ENCODE measurements around the gene RGS3.

RGS3 gene

GRCh38 chr9:113619491-113620376 lies 156.2 kb downstream of the RGS3 start:
- no peak for DNase-seq (ENCODE audit: low spot score)

GRCh38 chr9:113620377-113621161 lies 157.0 kb downstream of the RGS3 start:
- no peak for DNase-seq (ENCODE audit: low spot score)

GRCh38 chr9:113621309-113621791 lies 157.8 kb downstream of the RGS3 start:
- no peak for DNase-seq (ENCODE audit: low spot score)

DNA sequence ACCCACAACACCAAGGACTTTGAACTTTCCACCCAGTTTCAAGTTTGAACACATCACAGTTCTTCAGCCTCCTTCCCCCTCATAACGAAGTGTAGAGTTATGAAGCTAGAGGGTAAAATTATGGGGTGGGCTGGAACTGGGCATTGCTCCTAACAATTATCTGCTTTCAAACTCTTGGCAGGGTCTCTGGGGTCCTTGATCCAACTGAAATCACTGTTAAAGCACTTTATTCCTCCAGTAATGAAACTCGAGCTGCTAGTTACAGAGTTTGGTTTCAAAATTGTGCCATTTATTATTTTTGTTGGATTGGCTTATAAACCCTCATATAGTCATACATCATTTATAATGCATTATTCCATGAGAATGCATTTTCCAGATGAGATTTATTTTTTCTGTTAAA lies 158.5 kb downstream of the RGS3 start:
- no peak for DNase-seq (ENCODE audit: low spot score)

DNA sequence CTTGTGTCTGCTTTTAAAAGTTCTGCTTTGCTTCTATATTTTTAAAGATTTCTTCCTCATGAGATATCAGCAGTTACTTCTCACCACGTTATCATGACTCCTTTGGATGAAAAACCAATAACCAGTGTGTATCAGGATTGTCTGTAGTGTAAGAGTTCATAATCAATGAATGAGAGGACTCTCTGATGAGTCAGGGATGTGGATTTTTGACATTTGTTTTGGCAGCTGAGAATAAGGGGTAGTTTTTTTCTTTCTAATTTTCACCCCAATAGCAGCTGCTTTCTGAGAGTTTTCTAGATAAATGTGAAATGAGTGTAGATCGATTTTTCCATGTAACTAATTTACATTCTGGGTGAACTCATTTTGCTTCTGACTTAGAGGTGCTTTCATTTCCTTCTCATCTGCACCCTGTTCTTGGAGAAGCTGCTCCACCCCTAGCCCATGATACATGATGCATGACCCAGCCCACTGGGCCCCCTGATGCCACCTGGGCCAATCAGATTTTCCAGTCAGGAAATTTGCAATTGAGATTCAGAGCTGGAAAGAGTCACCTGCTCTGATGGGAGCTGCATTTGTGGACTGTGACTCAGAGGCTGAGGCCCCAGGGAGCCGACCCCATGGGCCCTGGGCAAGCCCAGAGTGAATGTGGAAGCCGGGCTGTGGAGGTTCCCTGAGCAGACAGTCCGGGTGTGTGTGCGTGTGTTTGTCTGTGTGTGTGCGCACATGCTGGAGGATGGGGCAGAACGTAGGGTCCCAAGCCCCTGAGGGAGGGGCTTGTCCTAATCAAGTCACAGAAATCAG lies 159.3 kb downstream of the RGS3 start:
- DNase-seq (ENCODE audit: low spot score): peak; percentile 78

DNA sequence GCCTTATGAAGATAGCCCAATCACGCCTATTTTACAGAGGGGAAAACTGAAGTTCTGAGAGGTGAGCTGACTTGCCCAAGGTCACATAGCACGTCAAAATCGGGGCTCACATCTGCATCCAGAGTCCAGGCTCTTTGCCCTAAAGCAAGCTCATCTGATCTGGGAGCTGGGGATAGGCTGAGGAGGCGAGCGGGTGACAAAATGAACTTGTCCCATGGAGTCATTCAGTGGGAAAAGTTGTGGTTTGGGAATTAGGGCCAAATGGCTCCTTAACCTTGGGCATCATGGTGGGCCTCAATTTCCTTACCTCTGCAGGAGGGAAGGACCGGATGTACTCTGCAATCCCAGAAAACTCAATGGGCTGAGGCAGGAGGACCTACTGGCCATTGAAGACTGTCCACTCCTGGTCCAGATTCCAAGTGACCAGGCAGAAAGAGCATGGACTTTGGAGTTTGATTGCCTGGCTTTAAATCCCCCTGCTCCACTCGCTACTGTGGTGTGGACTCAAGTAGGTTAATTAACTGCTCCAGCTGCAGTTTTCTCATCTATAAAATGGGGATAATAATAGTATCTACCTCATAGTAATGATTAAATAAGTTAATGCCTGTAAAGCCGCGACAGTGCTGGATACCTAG lies 160.4 kb downstream of the RGS3 start:
- DNase-seq (ENCODE audit: low spot score): no peak

DNA sequence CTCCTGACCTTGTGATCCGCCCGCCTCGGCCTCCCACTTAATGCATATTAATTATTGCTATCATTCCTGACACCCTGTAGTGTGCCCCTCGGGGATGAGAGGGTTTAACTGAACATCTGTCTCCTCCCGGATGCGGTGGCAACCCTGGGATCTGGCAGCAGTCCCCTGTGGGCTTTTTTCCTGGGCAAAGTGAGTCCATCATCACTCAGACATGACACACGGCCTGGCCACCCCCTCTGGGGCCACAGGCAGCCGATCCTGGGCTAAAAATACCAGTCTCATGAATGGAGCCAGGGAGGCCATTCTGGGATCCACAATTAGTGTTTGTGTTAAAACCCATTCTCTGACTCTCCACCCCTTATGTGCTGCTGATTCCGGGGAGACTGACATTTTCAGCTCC lies 161.2 kb downstream of the RGS3 start:
- DNase-seq (ENCODE audit: low spot score): no peak

- DNase-seq (ENCODE audit: low spot score): no peak
These were observed 162.0 kb downstream of the RGS3 start for GRCh38 chr9:113625486-113625885.

DNA sequence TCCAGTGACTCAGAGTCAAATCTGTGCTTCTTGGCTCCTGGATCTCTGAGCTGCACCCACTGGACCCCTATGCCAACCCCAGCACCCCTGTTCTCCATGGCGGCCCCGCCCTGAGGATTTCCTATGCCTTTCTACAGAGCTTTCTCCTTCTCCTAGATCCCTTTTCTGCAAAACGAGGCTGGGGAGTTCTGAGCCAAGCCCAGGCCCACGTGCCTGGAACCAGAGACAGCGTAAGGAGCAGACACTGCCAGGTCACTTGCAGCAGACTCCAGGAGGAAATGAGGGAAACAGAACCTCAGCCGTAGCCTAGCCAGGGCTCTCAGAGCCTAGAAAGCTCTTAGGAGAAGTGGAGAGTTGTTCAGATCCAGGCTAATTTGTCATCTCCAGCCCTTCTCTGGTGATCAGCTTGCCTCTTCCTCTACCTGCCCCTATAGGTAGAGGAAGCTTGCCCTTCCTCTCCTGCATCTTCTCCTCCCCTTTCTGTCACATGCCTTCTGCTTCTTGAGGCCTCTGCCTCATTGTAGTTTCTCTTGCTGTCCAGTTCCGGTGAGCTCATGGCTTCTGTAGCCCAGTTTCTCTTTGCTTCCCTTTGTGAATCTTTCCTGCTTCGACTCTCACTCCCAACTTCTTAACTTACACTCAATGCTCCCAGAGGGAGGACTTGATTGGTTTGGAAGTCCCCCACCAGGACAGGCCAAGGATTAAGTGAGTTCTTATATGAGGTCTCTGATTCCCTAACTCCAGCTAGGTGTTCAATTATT lies 163.4 kb downstream of the RGS3 start:
- no peak for DNase-seq (ENCODE audit: low spot score)

DNA sequence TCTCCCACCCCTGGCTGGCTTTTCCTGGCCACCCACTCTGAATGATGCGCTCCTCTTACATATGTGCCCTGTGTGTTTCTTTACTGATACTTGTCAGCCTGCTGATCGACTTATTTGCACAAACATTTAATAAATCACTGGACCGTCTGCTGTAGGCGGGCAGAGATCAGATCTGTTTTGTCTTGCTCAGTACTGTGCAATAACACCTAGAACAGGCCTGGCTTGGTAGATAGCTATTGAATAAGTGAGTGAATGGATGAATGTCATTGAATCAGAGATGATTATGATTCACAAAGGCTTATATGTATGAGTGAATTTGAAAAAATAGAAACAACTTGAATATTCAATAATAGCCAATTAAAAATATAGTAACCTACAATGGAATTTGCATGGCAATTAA lies 165.1 kb downstream of the RGS3 start:
- no peak for DNase-seq (ENCODE audit: low spot score)

DNA sequence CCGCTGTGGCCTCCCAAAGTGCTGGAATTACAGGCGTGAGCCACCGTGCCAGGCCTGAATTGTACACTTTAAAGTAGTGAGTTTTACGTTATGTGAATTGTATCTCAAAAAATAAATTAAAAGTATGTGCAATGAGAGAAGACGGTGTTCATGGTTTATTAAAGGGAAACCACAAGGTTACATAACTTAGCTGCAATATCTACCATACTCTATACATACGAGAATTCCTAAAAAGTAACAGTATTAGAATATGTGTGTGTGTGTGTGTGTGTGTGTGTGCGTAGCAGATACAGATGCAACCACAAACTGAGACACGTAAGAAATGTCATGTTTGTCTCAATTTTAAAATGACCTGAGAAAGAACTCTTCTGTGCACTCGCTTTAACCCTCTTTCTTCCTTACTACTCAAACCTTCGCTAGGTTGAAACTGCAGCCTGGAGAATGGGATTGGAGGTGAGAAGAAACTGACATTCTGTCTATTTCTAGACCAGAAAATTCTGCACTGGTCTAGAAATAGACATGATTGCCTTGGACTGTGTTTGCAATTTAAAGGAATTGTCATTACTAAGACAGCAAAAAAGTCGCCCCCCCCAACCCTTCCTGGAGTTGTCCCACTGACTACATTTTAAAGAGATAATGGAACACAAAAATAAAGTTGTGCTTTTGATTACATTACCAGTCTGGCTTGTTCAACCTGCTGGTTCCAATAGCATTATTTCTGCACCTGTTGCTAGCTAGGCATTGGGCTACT lies 167.0 kb downstream of the RGS3 start:
- DNase-seq (ENCODE audit: low spot score): no peak

DNA sequence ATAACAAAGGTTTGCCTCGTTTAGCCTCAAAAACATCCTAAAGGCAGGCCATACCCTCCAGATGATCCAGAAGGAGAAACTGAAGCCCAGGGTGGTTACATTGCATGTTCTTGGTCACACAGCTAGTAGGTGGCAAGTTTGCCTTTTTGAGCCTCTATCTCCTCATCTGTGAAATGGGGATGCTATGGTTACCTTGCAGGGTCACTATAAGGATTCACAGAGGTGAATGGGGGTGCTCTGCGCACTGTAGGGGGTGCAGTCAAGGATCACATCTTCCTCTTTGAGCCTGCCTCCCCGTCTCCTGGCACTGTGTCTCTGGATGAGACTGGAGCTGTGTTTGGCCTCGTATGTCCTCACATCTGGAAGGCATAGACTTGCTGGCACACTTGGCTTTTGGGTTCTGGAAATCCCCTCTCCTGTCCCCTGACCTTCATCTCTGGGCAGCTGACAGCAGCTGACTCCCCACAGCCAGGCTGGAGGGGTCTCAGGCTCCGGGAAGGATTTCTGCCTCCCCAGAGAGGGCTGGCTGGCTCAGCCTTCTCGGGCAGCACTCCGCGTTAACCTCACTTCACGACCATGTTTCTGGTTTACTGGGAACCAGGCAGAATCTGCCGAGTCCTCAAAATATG lies 167.7 kb downstream of the RGS3 start:
- no peak for DNase-seq (ENCODE audit: low spot score)

DNA sequence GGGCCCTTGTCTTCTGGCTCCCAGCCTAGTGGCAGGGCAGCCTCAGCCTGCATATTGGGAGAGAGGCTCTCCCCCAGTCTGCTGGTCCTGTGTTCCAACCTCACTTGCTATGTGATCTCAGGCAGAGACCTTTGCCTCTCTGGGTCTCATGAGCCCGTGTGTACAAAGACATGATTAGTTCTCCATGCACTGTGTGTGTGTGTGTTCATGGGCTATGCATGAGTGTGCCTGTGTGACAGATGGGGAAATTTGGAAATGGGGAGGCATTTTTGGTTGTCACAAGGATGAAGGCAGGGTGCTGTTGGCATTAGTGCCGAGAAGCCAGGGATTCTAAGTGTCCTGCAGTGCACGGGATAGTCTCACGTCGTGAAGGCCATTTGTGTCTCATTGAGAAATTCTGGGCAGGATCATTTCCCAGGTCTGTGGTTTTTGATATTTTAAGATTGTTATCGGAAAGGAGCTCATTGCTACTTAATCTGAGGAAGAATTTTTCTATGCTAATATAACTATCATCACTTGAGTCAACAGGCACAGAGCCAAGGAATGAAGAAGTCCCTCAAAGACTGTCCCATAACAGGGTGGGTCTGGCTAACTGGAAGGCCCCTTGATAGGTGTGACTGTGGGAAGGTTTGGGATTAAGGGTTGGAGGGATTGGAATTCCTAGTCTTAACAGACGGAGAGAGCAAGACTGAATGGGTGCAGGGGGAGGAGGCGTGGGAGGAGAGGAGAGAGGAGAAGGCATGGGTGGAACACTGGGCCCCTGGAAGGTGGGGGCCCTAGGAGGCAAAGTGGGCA lies 168.5 kb downstream of the RGS3 start:
- no peak for DNase-seq (ENCODE audit: low spot score)

DNA sequence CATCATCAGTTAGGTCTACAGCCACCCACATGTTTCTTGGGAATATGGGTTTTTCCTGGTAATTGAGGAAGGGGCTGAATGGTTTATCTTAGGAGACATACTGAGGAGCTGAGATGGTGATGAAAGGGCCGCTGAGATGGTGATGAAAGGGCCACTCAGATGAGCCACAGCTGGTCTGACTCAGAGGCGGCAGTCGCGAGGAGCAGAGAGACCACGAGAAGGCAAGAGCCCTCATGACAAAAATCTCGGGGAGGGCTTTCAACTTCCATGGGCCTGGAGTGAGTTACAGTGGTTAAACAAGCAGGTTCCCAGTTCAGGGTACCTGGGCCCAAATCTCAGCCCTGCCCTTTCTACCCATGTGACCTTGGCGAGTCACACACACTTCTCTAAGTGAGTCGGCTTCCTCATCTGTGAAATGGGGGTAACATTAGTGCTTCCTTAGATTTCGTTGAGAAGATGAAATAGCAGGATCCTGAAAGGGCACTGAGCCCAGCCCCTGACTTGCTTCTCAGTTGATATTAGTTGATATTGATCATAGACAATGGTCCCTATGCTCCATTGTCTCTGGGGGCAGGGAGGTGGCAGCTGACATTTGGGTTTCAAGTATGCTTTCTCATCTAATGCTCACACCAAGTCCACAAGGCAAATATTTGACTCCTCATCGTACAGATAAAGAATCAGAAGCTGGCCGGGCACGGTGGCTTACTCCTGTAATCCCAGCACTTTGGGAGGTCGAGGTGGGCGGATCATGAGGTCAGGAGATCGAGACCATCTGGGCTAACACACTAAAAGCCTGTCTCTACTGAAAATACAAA lies 169.5 kb downstream of the RGS3 start:
- no peak for DNase-seq (ENCODE audit: low spot score)

- no peak for DNase-seq (ENCODE audit: low spot score)
These were observed 170.5 kb downstream of the RGS3 start for GRCh38 chr9:113633782-113634595.

GRCh38 chr9:113634596-113635515 lies 171.3 kb downstream of the RGS3 start:
- no peak for DNase-seq (ENCODE audit: low spot score)

Measured in activated CD4-positive, alpha-beta T cell treated with anti-CD3 and anti-CD28 coated beads, Interleukin-2, Interleukin-4, amounts not matched to agents 100 ng/mL and 50 ng/mL, durations not matched to agents 16 hours and 8 hours (primary cell).